GM23338 (cell line): ENCODE measurements around the gene PGP.

Experiments used
- CTCF ChIP-seq, 2 experiments: fragments of 200-600 bp in 1 of 2; sonication (generic) in 1 of 2; conservative IDR thresholded peaks; 2 replicates each; pipeline versions ENCODE4 v1.5.1 to v1.6.1; 2016 to 2017; ENCODE audit warnings: antibody characterized with exemption in 2 of 2, low read depth in 2 of 2, mild to moderate bottlenecking in 2 of 2, moderate library complexity in 1 of 2
- ETS1 ChIP-seq: IDR thresholded peaks from 2 replicates; pipeline ENCODE4 v1.6.1; 2016; ENCODE audit warnings: antibody characterized with exemption
- EZH2 ChIP-seq: fragments of 200-600 bp; sonication (generic); IDR thresholded peaks from one replicate; pipeline ENCODE4 v1.8.0; 2017; ENCODE audit warnings: antibody characterized with exemption, mild to moderate bottlenecking, low read depth; ENCODE audit not compliant: unreplicated experiment
- EZH2phosphoT487 ChIP-seq: fragments of 200-600 bp; sonication (generic); IDR thresholded peaks from one replicate; pipeline ENCODE4 v1.8.1; 2018; ENCODE audit warnings: antibody characterized with exemption; ENCODE audit not compliant: unreplicated experiment
- JUNB ChIP-seq: IDR thresholded peaks from one replicate; pipeline ENCODE4 v1.6.1; 2016; ENCODE audit warnings: antibody characterized with exemption; ENCODE audit not compliant: unreplicated experiment
- REST ChIP-seq: IDR thresholded peaks from one replicate; pipeline ENCODE4 v1.6.1; 2018; ENCODE audit warnings: antibody characterized with exemption; ENCODE audit not compliant: unreplicated experiment
- ZNF114 ChIP-seq: fragments of 250-450 bp; sonication (Bioruptor Pico); IDR thresholded peaks from 2 replicates; pipeline ENCODE4 v1.5.0; 2020; ENCODE audit warnings: mild to moderate bottlenecking, moderate library complexity

GRCh38 chr16:2180461-2180860 is 34.2 kb downstream of the PGP start:
- TF ChIP-seq ETS1 (no peak), EZH2 (no peak), REST (no peak), CTCF (conservative IDR thresholded peaks at IDR 0.05; ENCODE audit: low read depth in 2 of 2) (no peak), JUNB (no peak), EZH2phosphoT487 (no peak), ZNF114 (no peak)
